OCI-LY7 (cell line): ENCODE measurements around the gene MZT1. TPM values are rescaled to one million over a fixed set of nuclear protein-coding genes. Genes with fewer than 3 reads are reported as not detected.

Source experiments
- BruUV-seq: library from RNA; stranded (reverse); fragments of 400-500 nt; replicated peaks from 2 replicates; lab custom pipeline; 2021; lab: Mats Ljungman, UMichigan
- CTCF ChIA-PET: fragments of 300-600 bp; sonication (Branson Sonifier 250); formaldehyde crosslinking; loops from one replicate; lab custom pipeline; 2022; ENCODE audit warnings: antibody characterized with exemption; ENCODE audit not compliant: unreplicated experiment; lab: Charles Lee
- POLR2A ChIA-PET: fragments of 300-600 bp; sonication (Branson Sonifier 250); formaldehyde crosslinking; loops from one replicate; lab custom pipeline; 2022; ENCODE audit warnings: antibody characterized with exemption; lab: Charles Lee
- DNase-seq: peaks from one replicate; pipeline ENCODE4 v3.0.0-alpha.2; 2015; ENCODE audit warnings: low spot score
- H2AFZ ChIP-seq: fragments of 200-600 bp; sonication (generic), shearing (Covaris generic); 2 replicates; pipeline ENCODE4 v1.6.1; 2014; ENCODE audit warnings: mild to moderate bottlenecking, antibody characterized with exemption, low read length, moderate library complexity
- H3K27ac ChIP-seq: fragments of 200-600 bp; sonication (generic); 2 replicates; pipeline ENCODE4 v1.5.1; 2014; ENCODE audit warnings: mixed run types, low read depth, mild to moderate bottlenecking, moderate library complexity, low read length, inconsistent platforms; ENCODE audit not compliant: poor library complexity, severe bottlenecking
- H3K36me3 ChIP-seq: fragments of 200-600 bp; sonication (generic); 2 replicates; pipeline ENCODE4 v1.6.1; 2014; ENCODE audit warnings: mild to moderate bottlenecking, antibody characterized with exemption, low read length, moderate library complexity, mixed read lengths; ENCODE audit not compliant: insufficient read depth
- H3K4me1 ChIP-seq: fragments of 200-600 bp; sonication (generic); 2 replicates; pipeline ENCODE4 v1.5.1; 2014; ENCODE audit warnings: mild to moderate bottlenecking, low read length; ENCODE audit not compliant: insufficient read depth, poor library complexity, severe bottlenecking
- H3K4me2 ChIP-seq: fragments of 200-600 bp; sonication (generic); 2 replicates; pipeline ENCODE4 v1.6.1; 2014; ENCODE audit warnings: mild to moderate bottlenecking, low read length
- H3K4me3 ChIP-seq: fragments of 200-600 bp; sonication (generic); 2 replicates; pipeline ENCODE4 v1.5.1; 2014; ENCODE audit warnings: mild to moderate bottlenecking, low read depth, low read length; ENCODE audit not compliant: poor library complexity, severe bottlenecking
- H3K79me2 ChIP-seq: fragments of 200-600 bp; sonication (generic); 2 replicates; pipeline ENCODE4 v1.6.1; 2016; ENCODE audit warnings: low read depth, mild to moderate bottlenecking, low read length, moderate library complexity, mixed read lengths; ENCODE audit not compliant: insufficient read depth
- H3K9me2 ChIP-seq: fragments of 200-600 bp; sonication (generic); 2 replicates; pipeline ENCODE4 v1.6.1; 2016; ENCODE audit warnings: mild to moderate bottlenecking, low read length, mixed read lengths; ENCODE audit not compliant: insufficient read depth
- H3K9me3 ChIP-seq: fragments of 200-600 bp; sonication (generic); 2 replicates; pipeline ENCODE4 v1.6.1; 2014; ENCODE audit warnings: mild to moderate bottlenecking, mixed run types, low read length, mixed read lengths
- H4K20me1 ChIP-seq: fragments of 200-600 bp; sonication (generic); 2 replicates; pipeline ENCODE4 v1.6.1; 2014; ENCODE audit warnings: mild to moderate bottlenecking, antibody characterized with exemption, low read length, moderate library complexity, mixed read lengths; ENCODE audit not compliant: insufficient read depth
- EZH2phosphoT487 ChIP-seq: fragments of 200-600 bp; sonication (generic); IDR thresholded peaks from 2 replicates; pipeline ENCODE4 v1.6.1; 2018; ENCODE audit warnings: low read depth, borderline replicate concordance, mild to moderate bottlenecking, mixed run types, antibody characterized with exemption, low read length, moderate library complexity, mixed read lengths
- intact Hi-C: fragments of 100-400 bp; cut with micrococcal nuclease; formaldehyde crosslinking; loops from one replicate; pipeline ENCODE4 v1.10.0; 2022; ENCODE audit not compliant: unreplicated experiment
- total RNA-seq, 2 experiments: library from RNA; depleted of rRNA in 1 of 2; stranded (reverse); fragments of >200 nt in 1 of 2; shearing (Covaris generic) in 1 of 2; gene quantifications; 2 replicates each; pipeline ENCODE4 v1.2.3, GENCODE V29; 2014 to 2022
- TF ChIP-seq, protein P1 (sequence below): fragments of 200-600 bp; sonication (generic); conservative IDR thresholded peaks from 2 replicates; pipeline ENCODE4 v1.5.1; 2014; ENCODE audit warnings: mild to moderate bottlenecking, antibody characterized with exemption, low read length, moderate library complexity, mixed read lengths

The MZT1 gene
- total RNA-seq, 2 experiments from 2014 or later: 43.3 to 50.7 TPM

DNA sequence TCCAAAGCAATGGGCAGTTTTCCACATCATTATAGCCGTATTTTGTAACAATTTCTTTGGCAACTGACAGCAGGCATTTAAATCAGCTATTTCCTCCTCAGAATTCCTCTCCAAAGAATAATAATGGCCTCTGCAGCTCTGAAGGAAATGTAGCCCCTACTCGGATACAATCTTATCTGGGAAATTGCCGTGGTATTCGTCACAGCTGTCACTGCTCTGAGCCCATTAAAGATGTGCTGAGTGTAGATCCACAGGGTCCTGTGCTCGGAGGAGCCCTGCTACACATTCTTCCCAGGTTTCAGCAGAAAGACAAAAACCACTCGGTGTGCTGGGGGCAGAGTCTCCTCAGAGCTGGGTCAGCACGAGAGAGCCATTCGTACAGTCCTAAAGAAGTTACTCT is 33.1 kb downstream of the MZT1 start:
- Histone ChIP-seq H4K20me1 (no peaks in the 10 kb centered on the region), H3K4me2 (no peak overlapping the region), H3K79me2 (no peaks in the 10 kb centered on the region), H3K9me2 (no peaks in the 10 kb centered on the region), H3K27ac (no peak overlapping the region), H3K4me3 (no peak overlapping the region), H3K4me1 (no peaks in the 10 kb centered on the region), H3K36me3 (no peaks in the 10 kb centered on the region), H3K9me3 (no peaks in the 10 kb centered on the region), H2AFZ (no peak overlapping the region)
- ChIA-PET CTCF (no interaction called here), POLR2A (interaction anchor here (0.6 kb wide), 1 partner anchor 148 kb away, joined by 3 read pairs; no protein-coding TSS in a partner anchor)
- intact Hi-C loops: no loop called here
- TF ChIP-seq, protein P1, sequence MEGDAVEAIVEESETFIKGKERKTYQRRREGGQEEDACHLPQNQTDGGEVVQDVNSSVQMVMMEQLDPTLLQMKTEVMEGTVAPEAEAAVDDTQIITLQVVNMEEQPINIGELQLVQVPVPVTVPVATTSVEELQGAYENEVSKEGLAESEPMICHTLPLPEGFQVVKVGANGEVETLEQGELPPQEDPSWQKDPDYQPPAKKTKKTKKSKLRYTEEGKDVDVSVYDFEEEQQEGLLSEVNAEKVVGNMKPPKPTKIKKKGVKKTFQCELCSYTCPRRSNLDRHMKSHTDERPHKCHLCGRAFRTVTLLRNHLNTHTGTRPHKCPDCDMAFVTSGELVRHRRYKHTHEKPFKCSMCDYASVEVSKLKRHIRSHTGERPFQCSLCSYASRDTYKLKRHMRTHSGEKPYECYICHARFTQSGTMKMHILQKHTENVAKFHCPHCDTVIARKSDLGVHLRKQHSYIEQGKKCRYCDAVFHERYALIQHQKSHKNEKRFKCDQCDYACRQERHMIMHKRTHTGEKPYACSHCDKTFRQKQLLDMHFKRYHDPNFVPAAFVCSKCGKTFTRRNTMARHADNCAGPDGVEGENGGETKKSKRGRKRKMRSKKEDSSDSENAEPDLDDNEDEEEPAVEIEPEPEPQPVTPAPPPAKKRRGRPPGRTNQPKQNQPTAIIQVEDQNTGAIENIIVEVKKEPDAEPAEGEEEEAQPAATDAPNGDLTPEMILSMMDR: no peak
- TF ChIP-seq EZH2phosphoT487: no peak
- no peak for DNase-seq
- BruUV-seq: no TSS peak

DNA sequence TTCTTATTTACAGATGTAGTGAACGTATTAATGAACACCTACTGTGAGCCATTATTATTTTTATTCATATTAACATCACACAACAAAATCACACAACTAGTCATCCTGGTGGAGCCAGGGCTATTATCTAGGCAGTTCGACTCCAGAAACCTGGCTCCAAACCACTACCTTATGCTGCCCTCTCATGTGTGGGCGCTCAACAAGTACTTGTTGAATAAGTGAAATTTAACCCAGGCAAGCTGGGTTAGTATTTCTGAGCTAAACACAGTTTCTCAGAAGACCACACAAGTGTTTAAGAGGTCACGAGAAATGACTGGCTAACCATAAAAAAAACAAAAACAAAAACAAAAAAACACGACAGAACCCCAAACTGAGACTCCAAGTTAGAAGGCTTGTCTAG is 33.6 kb downstream of the MZT1 start:
- BruUV-seq: no TSS peak
- Histone ChIP-seq H3K79me2 (no peaks in the 10 kb centered on the region), H3K9me2 (no peaks in the 10 kb centered on the region), H3K27ac (no peak overlapping the region), H3K4me1 (no peaks in the 10 kb centered on the region), H3K36me3 (no peaks in the 10 kb centered on the region), H3K4me2 (no peak overlapping the region), H2AFZ (no peak overlapping the region), H3K4me3 (no peak overlapping the region), H4K20me1 (no peaks in the 10 kb centered on the region), H3K9me3 (no peaks in the 10 kb centered on the region)
- POLR2A ChIA-PET: no interaction called here
- intact Hi-C loops: no loop called here
- CTCF ChIA-PET: no interaction called here
- TF ChIP-seq, protein P1: no peak
- TF ChIP-seq EZH2phosphoT487: no peak
- DNase-seq: no peak

DNA sequence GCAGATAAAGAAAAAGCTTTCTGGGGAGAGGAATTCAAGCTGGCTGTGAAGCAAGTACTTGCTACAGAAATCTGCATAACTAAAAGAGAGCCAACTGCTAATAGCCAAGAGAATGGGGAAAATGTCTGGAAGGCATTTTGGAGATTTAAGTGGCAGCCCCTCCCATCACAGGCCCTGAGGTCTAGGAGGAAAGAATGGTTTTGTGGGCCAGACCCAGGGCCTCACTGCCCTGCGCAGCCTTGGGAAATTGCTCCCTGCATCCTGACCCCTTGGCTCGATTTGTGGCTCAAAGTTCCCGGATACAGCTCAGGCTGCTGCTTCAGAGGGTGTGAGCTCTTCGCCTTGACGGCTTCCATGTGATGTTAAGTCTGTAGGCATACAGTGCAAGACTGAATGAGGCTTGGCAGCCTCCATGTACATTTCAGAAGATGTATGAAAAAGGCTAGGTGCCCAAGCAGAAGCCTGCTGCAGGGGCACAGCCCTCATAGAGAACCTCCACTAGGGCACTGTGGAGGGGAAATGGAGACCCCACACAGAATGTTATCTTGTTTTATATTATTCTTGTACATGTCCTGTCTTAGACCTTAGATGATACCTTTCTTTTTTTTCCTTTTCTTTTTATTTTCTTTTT is 34.4 kb downstream of the MZT1 start:
- Histone ChIP-seq H3K79me2 (no peaks in the 10 kb centered on the region), H3K27ac (no peak overlapping the region), H3K4me3 (no peak overlapping the region), H3K4me1 (no peaks in the 10 kb centered on the region), H2AFZ (no peak overlapping the region), H3K9me3 (no peaks in the 10 kb centered on the region), H3K9me2 (no peaks in the 10 kb centered on the region), H4K20me1 (no peaks in the 10 kb centered on the region), H3K4me2 (no peak overlapping the region), H3K36me3 (no peaks in the 10 kb centered on the region)
- ChIA-PET POLR2A (no interaction called here), CTCF (no interaction called here)
- TF ChIP-seq EZH2phosphoT487: no peak
- TF ChIP-seq, protein P1: no peak
- no peak for DNase-seq
- BruUV-seq: no TSS peak
- intact Hi-C loops: no loop called here
